NOMO-1 treated with dmso at 0.1 percent for 144 hours (cell line): ENCODE data around the gene KDM4C.
"Not testable (repeated sequence)": the region's sequence is repeated elsewhere in the genome, so short reads cannot be mapped to it uniquely, and the experiment has no call there.

ENCODE experiments used
- DNase-seq: peaks from one replicate; lab custom pipeline; 2025; ENCODE audit not compliant: unreplicated experiment; lab: John Stamatoyannopoulos, UW

KDM4C gene

GRCh38 chr9:6763244-6763643 lies 5.5 kb downstream of the KDM4C start:
- no peak for DNase-seq

- no peak for DNase-seq
Measured at GRCh38 chr9:6764011-6764410, 6.2 kb downstream of the KDM4C start.

- DNase-seq, result no peak
Measured at GRCh38 chr9:6764523-6764922, 6.8 kb downstream of the KDM4C start.

- DNase-seq, result no peak
Measured at GRCh38 chr9:6764950-6765349, 7.2 kb downstream of the KDM4C start.

GRCh38 chr9:6765396-6765795 lies 7.6 kb downstream of the KDM4C start:
- no peak for DNase-seq

- DNase-seq, result no peak
Measured at GRCh38 chr9:6766606-6767005, 8.8 kb downstream of the KDM4C start.

- DNase-seq, result not testable (repeated sequence)
Measured at GRCh38 chr9:6768587-6768986, 10.8 kb downstream of the KDM4C start.

- DNase-seq, result no peak
Measured at GRCh38 chr9:6771722-6772121, 13.9 kb downstream of the KDM4C start.

- DNase-seq, result no peak
Measured at GRCh38 chr9:6777213-6777902, 19.6 kb downstream of the KDM4C start.

GRCh38 chr9:6779417-6780241 lies 21.9 kb downstream of the KDM4C start:
- no peak for DNase-seq

GRCh38 chr9:6780690-6781089 lies 22.9 kb downstream of the KDM4C start:
- DNase-seq, result no peak

GRCh38 chr9:6781476-6781875 lies 23.7 kb downstream of the KDM4C start:
- DNase-seq, result no peak

GRCh38 chr9:6782345-6782744 lies 24.6 kb downstream of the KDM4C start:
- no peak for DNase-seq

- no peak for DNase-seq
Measured at GRCh38 chr9:6782981-6783380, 25.2 kb downstream of the KDM4C start.

GRCh38 chr9:6783753-6784152 lies 26.0 kb downstream of the KDM4C start:
- DNase-seq, result no peak

- DNase-seq, result no peak
Measured at GRCh38 chr9:6785682-6786081, 27.9 kb downstream of the KDM4C start.

GRCh38 chr9:6787793-6788161 lies 30.0 kb downstream of the KDM4C start:
- DNase-seq, result no peak

GRCh38 chr9:6788162-6789016 lies 30.6 kb downstream of the KDM4C start:
- no peak for DNase-seq

GRCh38 chr9:6789017-6789338 lies 31.2 kb downstream of the KDM4C start:
- not testable (repeated sequence) for DNase-seq

- DNase-seq, result no peak
Measured at GRCh38 chr9:6790866-6791265, 33.1 kb downstream of the KDM4C start.

GRCh38 chr9:6793203-6793602 lies 35.4 kb downstream of the KDM4C start:
- no peak for DNase-seq

- no peak for DNase-seq
Measured at GRCh38 chr9:6794936-6795335, 37.2 kb downstream of the KDM4C start.
